DND-41 (cell line): ENCODE measurements around the gene VANGL2.

ENCODE experiments used
- EZH2 ChIP-seq: IDR thresholded peaks from 3 replicates; pipeline ENCODE4 v1.6.1; 2012; ENCODE audit warnings: borderline replicate concordance, low read depth, mild to moderate bottlenecking, moderate library complexity, low read length, inconsistent platforms; ENCODE audit not compliant: severe bottlenecking
- TF ChIP-seq, protein P1 (sequence below): IDR thresholded peaks from 2 replicates; pipeline ENCODE4 v1.5.1; 2012; ENCODE audit warnings: borderline replicate concordance, low read length, moderate library complexity, mild to moderate bottlenecking; ENCODE audit not compliant: poor library complexity, severe bottlenecking; ENCODE audit errors: extremely low read depth

DNA sequence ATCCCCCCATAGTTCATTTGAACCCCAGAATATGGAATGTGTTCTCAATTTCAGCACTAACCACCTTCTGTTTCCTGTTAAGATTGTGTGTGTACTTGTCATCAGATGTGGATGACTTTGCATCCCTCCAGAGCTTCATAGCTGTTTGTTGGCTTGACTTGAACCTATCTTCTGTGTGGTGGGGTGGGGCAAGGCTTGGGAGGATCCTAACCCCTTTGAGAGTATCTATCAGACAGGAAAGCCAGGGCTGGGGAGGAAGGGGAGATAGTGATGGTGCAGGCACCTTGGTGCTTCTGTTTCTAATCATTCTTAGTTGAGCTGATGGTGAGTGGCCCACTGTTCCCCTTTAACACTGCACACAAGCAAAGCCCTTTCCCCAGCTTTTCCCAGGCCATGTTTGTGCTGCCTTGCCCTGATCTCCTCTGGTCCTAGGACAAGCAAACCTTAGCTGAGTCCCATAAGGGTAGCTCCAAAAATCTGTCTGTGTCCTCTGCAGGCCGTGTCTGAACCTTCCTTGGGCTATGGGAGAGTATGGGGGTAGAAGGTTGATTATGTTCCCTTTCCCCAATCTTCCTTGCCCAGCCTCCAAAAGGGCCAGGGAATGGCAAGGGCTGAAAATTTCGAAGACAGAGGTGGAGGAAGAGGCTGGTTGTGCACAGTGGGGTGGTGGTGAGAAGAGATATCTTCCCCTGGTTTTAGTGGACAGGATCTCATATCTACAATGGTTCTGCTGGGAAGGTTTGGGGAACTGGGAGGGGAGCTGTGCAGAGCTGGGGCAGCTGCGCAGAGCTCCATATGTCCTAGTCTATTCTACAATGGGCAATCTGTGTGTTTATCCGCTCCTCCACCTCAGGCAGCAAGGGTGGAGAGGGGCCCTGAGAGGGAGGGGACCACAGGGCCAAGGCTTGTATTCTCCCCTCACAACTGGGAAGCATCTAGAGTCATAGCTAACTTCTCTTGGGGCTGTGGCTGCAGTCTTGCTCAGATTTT lies 32.1 kb upstream of the VANGL2 start:
- TF ChIP-seq, protein P1, sequence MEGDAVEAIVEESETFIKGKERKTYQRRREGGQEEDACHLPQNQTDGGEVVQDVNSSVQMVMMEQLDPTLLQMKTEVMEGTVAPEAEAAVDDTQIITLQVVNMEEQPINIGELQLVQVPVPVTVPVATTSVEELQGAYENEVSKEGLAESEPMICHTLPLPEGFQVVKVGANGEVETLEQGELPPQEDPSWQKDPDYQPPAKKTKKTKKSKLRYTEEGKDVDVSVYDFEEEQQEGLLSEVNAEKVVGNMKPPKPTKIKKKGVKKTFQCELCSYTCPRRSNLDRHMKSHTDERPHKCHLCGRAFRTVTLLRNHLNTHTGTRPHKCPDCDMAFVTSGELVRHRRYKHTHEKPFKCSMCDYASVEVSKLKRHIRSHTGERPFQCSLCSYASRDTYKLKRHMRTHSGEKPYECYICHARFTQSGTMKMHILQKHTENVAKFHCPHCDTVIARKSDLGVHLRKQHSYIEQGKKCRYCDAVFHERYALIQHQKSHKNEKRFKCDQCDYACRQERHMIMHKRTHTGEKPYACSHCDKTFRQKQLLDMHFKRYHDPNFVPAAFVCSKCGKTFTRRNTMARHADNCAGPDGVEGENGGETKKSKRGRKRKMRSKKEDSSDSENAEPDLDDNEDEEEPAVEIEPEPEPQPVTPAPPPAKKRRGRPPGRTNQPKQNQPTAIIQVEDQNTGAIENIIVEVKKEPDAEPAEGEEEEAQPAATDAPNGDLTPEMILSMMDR, result no peak
- no peak for TF ChIP-seq EZH2
